AG09319 (cell line): ENCODE results near the gene PXDN.
A peak's percentile ranks its signal among the peaks of the same experiment; 100 is the strongest.

Experiments
- DNase-seq: peaks from one replicate; pipeline ENCODE4 v3.0.0-alpha.2; 2010; ENCODE audit warnings: low read depth; ENCODE audit errors: extremely low read depth
- TF ChIP-seq, protein P1 (sequence below): IDR thresholded peaks from 2 replicates; pipeline ENCODE4 v1.5.1; 2011; ENCODE audit warnings: low read depth, mild to moderate bottlenecking, inconsistent platforms, low read length, moderate library complexity

PXDN gene

DNA sequence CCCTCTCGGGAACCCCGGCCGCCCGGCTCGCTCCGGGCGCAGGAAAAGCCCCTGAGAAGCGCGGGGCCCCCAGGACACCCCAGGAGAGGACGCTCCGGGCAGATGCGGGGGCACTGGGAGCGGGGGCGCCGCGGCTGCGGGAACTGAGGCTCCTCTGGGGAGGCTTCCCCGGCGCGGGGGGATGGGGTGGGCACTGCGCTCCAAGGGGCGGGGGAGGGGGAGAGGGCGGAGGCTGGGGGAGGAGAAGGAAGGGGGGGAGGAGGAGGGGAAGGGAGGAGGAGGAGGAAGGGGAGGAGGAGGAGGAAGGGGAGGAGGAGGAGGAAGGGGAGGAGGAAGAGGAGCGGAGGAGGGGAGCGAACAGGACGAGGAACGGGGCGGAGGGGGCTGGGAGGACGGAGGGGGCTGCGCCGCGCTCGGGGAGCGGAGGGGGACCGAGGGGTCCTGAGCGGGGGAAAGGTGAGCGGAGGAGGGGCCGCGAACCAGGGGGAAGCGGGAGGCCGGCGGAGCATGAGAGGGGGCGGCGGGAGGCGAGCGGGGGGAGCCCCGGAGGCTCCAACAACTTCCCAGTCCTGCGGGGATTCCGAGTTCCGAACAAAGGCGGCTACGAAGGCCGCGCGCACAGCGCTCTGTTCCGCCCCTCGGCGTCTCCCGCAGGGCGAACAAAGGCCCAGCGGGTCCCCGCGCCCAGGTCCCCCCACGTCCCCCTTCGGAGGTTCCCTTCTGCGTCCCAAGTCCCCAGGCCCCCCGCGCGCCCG, 742 bp downstream of the PXDN start:
- TF ChIP-seq, protein P1, sequence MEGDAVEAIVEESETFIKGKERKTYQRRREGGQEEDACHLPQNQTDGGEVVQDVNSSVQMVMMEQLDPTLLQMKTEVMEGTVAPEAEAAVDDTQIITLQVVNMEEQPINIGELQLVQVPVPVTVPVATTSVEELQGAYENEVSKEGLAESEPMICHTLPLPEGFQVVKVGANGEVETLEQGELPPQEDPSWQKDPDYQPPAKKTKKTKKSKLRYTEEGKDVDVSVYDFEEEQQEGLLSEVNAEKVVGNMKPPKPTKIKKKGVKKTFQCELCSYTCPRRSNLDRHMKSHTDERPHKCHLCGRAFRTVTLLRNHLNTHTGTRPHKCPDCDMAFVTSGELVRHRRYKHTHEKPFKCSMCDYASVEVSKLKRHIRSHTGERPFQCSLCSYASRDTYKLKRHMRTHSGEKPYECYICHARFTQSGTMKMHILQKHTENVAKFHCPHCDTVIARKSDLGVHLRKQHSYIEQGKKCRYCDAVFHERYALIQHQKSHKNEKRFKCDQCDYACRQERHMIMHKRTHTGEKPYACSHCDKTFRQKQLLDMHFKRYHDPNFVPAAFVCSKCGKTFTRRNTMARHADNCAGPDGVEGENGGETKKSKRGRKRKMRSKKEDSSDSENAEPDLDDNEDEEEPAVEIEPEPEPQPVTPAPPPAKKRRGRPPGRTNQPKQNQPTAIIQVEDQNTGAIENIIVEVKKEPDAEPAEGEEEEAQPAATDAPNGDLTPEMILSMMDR: no peak
- no peak for DNase-seq

DNA sequence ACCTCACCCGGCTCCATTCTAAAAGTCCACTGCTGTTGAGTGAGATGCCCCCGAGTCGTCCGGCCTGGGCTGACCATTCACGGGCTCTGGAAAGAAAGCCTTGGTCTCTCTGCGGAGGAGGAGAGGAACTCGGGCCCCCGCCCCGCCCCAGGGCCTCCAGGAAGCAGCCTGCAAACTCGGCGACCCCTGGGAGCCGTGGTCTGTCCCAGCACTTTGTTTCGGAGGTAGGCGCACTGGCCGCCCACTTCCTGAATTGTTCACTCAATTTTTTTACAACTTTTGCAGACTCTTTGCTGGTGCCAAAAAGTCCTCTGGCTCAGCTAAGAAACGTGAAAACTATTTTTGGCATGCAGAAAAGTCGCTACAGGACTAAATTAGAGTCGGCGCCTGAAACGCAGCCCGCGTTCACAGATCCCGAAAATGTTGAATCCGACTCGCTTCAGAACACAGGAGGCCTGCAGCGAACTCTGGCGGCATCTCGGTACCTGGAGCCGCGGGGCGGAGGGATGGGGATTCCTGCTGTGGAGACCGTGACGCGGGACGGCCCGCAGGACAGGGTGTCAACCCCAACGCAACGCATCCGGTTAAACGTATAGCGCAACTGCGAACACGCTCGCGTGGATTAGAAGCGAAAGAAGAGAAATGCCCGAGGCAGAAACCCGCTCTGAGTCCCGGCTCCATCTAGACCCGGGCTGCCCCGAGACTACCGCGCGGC, 1.5 kb downstream of the PXDN start:
- DNase-seq: peak; percentile 62
- TF ChIP-seq, protein P1: peak; percentile 68

DNA sequence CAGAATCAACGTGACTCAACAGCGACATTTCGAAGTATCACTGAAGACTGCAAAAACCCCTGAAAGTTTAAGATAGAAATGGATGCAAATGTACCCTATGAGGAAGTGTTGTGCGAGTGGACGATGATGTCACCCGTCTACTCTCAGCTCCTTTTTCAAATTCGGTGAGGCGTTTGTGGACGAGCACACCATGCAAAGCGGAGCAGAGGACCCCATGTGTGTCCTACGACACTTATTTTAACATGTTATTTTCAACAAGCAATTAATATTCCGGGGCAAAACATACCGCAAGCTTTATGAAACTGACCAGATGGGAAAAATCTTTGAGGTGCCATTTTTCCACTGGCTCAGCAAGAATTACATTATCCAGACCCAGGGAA, 2.0 kb downstream of the PXDN start:
- TF ChIP-seq, protein P1: no peak
- no peak for DNase-seq

DNA sequence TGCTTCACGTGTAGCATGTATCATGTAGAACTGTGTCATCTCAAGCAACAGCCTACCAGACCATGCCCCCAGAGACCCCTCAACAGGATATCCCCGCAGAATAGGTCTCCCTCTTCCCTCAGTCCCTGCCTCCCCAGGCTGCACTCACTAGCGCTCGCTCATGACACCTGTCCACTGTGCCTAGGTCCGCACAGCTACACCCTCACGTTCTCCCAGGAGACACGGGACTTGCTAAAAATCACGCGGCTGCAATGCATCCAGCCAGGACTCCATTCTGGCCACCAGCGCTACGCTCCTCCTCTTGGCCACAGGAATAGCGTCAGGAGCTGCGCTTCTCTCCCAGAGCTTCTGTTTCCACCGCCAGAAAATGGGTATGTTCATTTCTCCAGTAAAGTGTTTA, 2.5 kb downstream of the PXDN start:
- TF ChIP-seq, protein P1: no peak
- DNase-seq: no peak

DNA sequence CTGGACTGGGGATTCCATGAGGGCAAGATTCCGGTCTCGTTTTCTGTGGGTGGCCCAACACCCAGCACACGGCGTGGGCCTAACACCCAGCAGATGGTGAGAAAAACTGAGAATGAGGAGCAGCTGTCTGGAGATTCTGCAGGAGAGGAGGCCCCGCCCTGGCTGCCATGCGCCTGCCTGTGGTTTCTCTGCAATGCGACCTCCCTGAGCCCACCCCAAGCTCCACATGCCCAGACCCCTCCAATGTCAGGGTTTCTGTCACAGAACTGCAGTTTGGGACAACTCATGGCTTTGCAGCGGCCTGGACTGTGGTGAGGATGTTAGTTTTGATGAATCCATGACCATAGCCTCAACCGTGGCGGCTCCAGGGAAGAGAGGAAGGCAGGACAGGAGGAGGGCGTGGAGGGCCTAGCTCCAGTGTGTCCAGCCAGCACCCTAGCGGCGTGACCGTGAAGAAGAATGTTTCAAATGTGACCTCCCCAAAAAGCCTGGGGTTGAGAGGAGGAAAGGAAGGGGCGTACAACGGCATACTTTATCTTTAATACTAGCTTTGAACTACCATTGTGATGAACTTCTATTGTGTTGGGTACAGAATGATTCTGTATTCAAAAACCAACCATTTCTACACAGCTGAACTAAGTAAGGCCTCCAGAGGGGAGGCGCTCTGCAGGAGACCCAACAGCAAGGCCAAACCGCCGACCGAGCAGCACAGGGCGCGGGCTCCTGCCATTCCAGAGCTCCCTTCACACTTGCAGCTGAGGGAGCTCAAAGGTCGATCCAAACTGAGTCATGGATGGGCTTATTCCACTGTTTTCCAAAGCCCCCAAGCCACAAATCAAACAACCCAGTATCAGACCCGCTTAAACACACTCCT, 3.4 kb downstream of the PXDN start:
- TF ChIP-seq, protein P1: no peak
- DNase-seq: no peak

DNA sequence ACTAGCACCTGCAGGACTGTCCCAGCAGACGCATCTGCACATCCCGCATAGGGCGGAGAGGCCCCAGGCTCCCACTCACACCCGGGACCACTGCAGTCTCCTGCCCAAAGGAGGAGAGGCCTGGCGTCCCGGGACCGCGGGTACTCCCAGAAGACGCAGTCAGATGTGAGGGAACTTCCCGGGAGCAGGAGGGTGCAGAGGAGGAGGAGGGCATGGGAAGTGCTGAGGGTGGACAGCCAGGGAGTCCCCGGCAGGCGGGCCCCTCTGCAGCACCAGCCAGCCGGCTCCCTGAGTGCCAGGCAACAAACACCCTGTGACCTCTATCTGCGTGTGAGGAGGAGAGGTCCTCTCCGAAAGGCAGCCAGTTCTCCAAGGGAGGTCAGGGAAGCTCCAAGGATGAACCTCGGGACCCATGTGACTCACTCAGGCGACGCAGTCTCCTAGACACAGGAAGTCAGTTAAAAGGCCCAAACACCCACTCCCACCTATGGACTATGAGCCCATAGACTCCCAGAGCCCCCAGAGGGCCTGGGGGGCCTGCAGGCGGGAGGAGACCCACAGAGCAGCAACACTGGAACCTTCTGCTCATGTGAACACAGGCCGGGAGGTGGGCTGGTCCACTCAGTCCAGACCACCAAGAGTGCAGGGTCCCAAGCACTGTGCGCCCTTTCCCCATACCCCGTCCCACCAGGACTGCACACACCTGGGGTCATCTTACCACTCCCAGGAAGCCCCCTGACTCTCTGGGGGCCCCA, 4.2 kb downstream of the PXDN start:
- DNase-seq: no peak
- TF ChIP-seq, protein P1: no peak
